H1 (cell line): ENCODE results near the gene COL5A2. TPM values are rescaled to one million over a fixed set of nuclear protein-coding genes. Genes with fewer than 3 reads are reported as not detected.

Experiments used
- KDM5A ChIP-seq: fragments of 200-600 bp; IDR thresholded peaks from 2 replicates; pipeline ENCODE4 v1.7.1; 2012; ENCODE audit warnings: mild to moderate bottlenecking, low read length, inconsistent platforms, mixed read lengths
- polyA plus RNA-seq, 7 experiments: library from polyadenylated mRNA; depleted of rRNA in 3 of 7; stranded (reverse) in 5 of 7; unstranded in 2 of 7; fragments of >200 nt in 5 of 7; fragments of 200-250 nt in 2 of 7; gene quantifications; 1 replicate in 5 of 7; 2 replicates in 1 of 7; 4 replicates in 1 of 7; pipeline versions ENCODE4 v1.2.1 to v1.2.3, GENCODE V29; 2011 to 2013; ENCODE audit warnings: missing spikeins in 2 of 7, mixed read lengths in 2 of 7
- total RNA-seq: library from RNA; stranded (reverse); fragmentation: NEBNext Ultra II Directional; extraction: Animal tissue kit (Norgen Biotek cat#: 25700); gene quantifications from 2 replicates; pipeline ENCODE4 v1.2.1, GENCODE V29; 2021
- TF ChIP-seq, protein P1 (sequence below): IDR thresholded peaks from 2 replicates; pipeline ENCODE4 v1.6.1; 2012; ENCODE audit warnings: inconsistent platforms

The COL5A2 gene
- total and polyA plus RNA-seq, 2 of the 8 experiments (the other 6 are each of a cell fraction or from before 2014, with no cell fraction given): 4.7 to 24.2 TPM

DNA sequence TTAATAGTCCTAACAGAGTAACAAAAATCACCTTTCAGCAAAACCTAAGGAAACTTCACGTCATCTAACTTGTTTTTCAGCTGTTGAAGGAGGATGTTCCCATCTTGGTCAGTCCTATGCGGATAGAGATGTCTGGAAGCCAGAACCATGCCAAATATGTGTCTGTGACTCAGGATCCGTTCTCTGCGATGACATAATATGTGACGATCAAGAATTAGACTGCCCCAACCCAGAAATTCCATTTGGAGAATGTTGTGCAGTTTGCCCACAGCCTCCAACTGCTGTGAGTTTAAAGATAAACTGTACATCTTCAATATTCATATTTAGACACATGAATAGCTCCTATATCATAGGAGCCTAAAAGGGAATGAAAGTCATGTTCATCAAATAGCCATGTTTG lies 194.9 kb downstream of the COL5A2 start (continued):
- TF ChIP-seq, protein P1, sequence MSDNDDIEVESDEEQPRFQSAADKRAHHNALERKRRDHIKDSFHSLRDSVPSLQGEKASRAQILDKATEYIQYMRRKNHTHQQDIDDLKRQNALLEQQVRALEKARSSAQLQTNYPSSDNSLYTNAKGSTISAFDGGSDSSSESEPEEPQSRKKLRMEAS: no peak
- TF ChIP-seq KDM5A: no peak
- TF ChIP-seq, all 59 proteins: peak for 0
